Peyer's patch (tissue), 4 donors: ENCODE measurements around the gene FAM117A. TPM values are rescaled to one million over a fixed set of nuclear protein-coding genes. Genes with fewer than 3 reads are reported as not detected.
"Not testable (repeated sequence)": the region's sequence is repeated elsewhere in the genome, so short reads cannot be mapped to it uniquely, and the experiment has no call there.

Source experiments
- DNase-seq, 3 donors: peaks; one replicate each; pipeline ENCODE4 v3.0.0-alpha.2; 2017 to 2019
- H3K27ac ChIP-seq, 4 donors: fragments of 200-600 bp; sonication (generic); one replicate each; pipeline ENCODE4 v1.5.1; 2016 to 2019
- H3K27me3 ChIP-seq, 2 donors: fragments of 200-600 bp; sonication (generic); one replicate each; pipeline ENCODE4 v1.5.1; 2019
- H3K36me3 ChIP-seq, 3 donors: fragments of 200-600 bp; sonication (generic); one replicate each; pipeline ENCODE4 v1.5.1; 2016 to 2019
- H3K4me1 ChIP-seq, 4 donors: fragments of 200-600 bp; sonication (generic); one replicate each; pipeline ENCODE4 v1.5.1; 2016 to 2019
- H3K4me3 ChIP-seq, 4 donors: fragments of 200-600 bp; sonication (generic); 1 replicate in 3 of 4; 2 replicates in 1 of 4; pipeline ENCODE4 v1.5.1; 2016 to 2019; ENCODE audit warnings: mild to moderate bottlenecking in 1 of 4
- H3K9me3 ChIP-seq, 4 donors: fragments of 200-600 bp; sonication (generic); one replicate each; pipeline ENCODE4 v1.5.1; 2016 to 2019; ENCODE audit warnings: mild to moderate bottlenecking in 1 of 4
- POLR2A ChIP-seq, 2 donors: fragments of 450-650 bp; IDR thresholded peaks; one replicate each; pipeline ENCODE4 v1.5.1; 2017; ENCODE audit warnings: antibody characterized with exemption in 2 of 2, mild to moderate bottlenecking in 2 of 2, moderate library complexity in 2 of 2
- total RNA-seq, 4 donors: library from RNA; depleted of rRNA; stranded (reverse); fragments of >200 nt; gene quantifications; one replicate each; pipeline ENCODE4 v1.1.0, GENCODE V29; 2016
- TF ChIP-seq, protein P1 (sequence below), 6 experiments: fragments of 450-650 bp in 4 of 6; fragments of 200-600 bp in 2 of 6; sonication (generic) in 1 of 6; IDR thresholded peaks; one replicate each; pipeline ENCODE4 v1.5.1; 2017 to 2019; ENCODE audit warnings: antibody characterized with exemption in 6 of 6, mild to moderate bottlenecking in 3 of 6, moderate library complexity in 1 of 6

Gene FAM117A
- total RNA-seq, 4 donors from 2014 or later = 6.5 to 16.5 (median 9.4) TPM

- DNase-seq = no peak
- H3K27me3 ChIP-seq = no peaks in the 10 kb centered on the region
- no peak for TF ChIP-seq POLR2A (IDR thresholded peaks at IDR 0.05)
- TF ChIP-seq, protein P1, sequence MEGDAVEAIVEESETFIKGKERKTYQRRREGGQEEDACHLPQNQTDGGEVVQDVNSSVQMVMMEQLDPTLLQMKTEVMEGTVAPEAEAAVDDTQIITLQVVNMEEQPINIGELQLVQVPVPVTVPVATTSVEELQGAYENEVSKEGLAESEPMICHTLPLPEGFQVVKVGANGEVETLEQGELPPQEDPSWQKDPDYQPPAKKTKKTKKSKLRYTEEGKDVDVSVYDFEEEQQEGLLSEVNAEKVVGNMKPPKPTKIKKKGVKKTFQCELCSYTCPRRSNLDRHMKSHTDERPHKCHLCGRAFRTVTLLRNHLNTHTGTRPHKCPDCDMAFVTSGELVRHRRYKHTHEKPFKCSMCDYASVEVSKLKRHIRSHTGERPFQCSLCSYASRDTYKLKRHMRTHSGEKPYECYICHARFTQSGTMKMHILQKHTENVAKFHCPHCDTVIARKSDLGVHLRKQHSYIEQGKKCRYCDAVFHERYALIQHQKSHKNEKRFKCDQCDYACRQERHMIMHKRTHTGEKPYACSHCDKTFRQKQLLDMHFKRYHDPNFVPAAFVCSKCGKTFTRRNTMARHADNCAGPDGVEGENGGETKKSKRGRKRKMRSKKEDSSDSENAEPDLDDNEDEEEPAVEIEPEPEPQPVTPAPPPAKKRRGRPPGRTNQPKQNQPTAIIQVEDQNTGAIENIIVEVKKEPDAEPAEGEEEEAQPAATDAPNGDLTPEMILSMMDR (IDR thresholded peaks at IDR 0.05) = no peak
- H3K4me3 ChIP-seq = no peak overlapping the region
- peaks cover 0 to 40% (median 0%) of the 10 kb centered on the region in 4 donors for H3K4me1 ChIP-seq
- peak overlapping the region in 2 of 4 donors; percentile 17 to 22 for H3K27ac ChIP-seq
- H3K9me3 ChIP-seq = no peaks in the 10 kb centered on the region
- peaks cover 0 to 7% (median 0%) of the 10 kb centered on the region in 3 donors for H3K36me3 ChIP-seq
Measured at GRCh38 chr17:49728425-49728824, 35.5 kb downstream of the FAM117A start.

DNA sequence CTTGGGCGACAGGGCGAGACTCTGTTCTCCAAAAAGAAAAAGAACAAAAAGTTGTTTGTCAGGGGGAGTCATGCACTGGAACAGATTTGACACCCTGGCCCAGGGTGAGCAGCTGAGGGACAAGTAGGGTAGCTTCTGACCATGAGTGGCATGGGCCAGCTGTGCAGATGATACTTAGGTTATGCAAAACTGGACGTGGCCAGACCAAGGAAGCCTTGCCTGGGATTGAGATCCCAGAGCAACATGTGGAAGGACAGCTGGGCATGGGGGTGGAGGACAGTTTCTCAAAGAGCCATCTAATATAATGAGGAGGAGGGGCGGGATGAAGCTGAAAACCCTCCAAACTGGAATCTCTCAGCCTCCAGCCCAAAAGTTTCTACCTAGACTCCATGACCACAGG is 36.6 kb downstream of the FAM117A start:
- TF ChIP-seq POLR2A (IDR thresholded peaks at IDR 0.05) = no peak
- TF ChIP-seq, protein P1 (IDR thresholded peaks at IDR 0.05) = no peak
- Histone ChIP-seq H3K27me3 (no peaks in the 10 kb centered on the region), H3K4me1 (peaks cover 0 to 37% (median 0%) of the 10 kb centered on the region in 4 donors), H3K4me3 (no peak overlapping the region), H3K9me3 (no peaks in the 10 kb centered on the region), H3K27ac (peak overlapping the region in 1 of 4 donors; percentile 3), H3K36me3 (peaks cover 0 to 7% (median 0%) of the 10 kb centered on the region in 3 donors)
- no peak for DNase-seq

DNA sequence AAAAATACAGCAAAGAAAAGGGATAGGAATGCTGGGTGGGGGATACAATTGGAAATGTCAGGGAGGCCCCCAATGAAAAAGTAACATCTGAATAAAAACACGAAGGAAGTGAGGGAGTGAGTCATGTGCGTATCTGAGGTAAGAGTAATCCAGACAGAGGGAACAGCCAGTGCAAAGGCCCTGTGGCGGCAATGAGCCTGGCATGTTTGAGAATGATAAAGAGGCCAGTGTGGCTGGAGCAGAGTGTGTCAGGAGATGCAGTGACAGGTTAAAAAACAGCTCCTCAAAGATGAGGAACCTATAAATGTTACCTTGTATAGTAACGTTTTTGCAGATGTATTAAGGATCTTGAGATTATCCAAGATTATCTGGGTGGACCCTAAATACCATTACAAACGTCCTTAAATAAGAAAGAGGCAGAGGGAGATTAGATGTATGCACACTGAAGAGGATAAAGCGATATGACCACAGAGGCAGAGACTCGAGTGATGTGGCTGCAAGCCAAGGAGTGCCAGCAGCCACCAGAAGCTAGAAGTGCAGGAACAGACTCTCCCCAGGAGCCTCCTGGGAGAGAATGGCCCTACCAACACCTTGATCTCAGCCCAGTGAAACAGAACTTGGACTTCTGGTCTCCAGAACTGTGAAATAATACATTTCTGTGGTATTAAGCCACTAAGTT is 38.3 kb downstream of the FAM117A start:
- no peak for TF ChIP-seq POLR2A (IDR thresholded peaks at IDR 0.05)
- TF ChIP-seq, protein P1 (IDR thresholded peaks at IDR 0.05) = no peak
- DNase-seq = no peak
- Histone ChIP-seq H3K27me3 (no peaks in the 10 kb centered on the region), H3K36me3 (peaks cover 0 to 13% (median 0%) of the 10 kb centered on the region in 3 donors), H3K9me3 (no peaks in the 10 kb centered on the region), H3K4me1 (peaks cover 0 to 30% (median 0%) of the 10 kb centered on the region in 4 donors), H3K4me3 (no peak overlapping the region), H3K27ac (peak overlapping the region in 1 of 4 donors; percentile 24)

- not testable (repeated sequence) for H3K4me3 ChIP-seq, H3K9me3 ChIP-seq, H3K27me3 ChIP-seq, DNase-seq
- Histone ChIP-seq H3K4me1 (peaks cover 0 to 20% (median 0%) of the 10 kb centered on the region in 4 donors), H3K36me3 (peaks cover 0 to 21% (median 0%) of the 10 kb centered on the region in 3 donors), H3K27ac (peak overlapping the region in 1 of 4 donors; percentile 72)
Measured at GRCh38 chr17:49724552-49724951, 39.4 kb downstream of the FAM117A start.

GRCh38 chr17:49723423-49723822 is 40.5 kb downstream of the FAM117A start:
- no peak for TF ChIP-seq POLR2A (IDR thresholded peaks at IDR 0.05)
- TF ChIP-seq, protein P1 (IDR thresholded peaks at IDR 0.05) = no peak
- Histone ChIP-seq H3K4me1 (peaks cover 0 to 11% (median 0%) of the 10 kb centered on the region in 4 donors), H3K27me3 (no peaks in the 10 kb centered on the region), H3K9me3 (no peaks in the 10 kb centered on the region), H3K36me3 (peaks cover 0 to 32% (median 0%) of the 10 kb centered on the region in 3 donors), H3K4me3 (no peak overlapping the region), H3K27ac (peak overlapping the region in 3 of 4 donors; percentile 35 to 72 (median 52))
- no peak for DNase-seq

GRCh38 chr17:49722066-49722465 is 41.9 kb downstream of the FAM117A start:
- no peak overlapping the region for H3K27ac ChIP-seq
- H3K9me3 ChIP-seq = no peaks in the 10 kb centered on the region
- no peak for TF ChIP-seq POLR2A (IDR thresholded peaks at IDR 0.05)
- TF ChIP-seq, protein P1 (IDR thresholded peaks at IDR 0.05) = no peak
- no peak for DNase-seq
- H3K4me3 ChIP-seq = no peak overlapping the region
- H3K36me3 ChIP-seq = peaks cover 0 to 46% (median 0%) of the 10 kb centered on the region in 3 donors
- peaks cover 0 to 9% (median 0%) of the 10 kb centered on the region in 4 donors for H3K4me1 ChIP-seq
- H3K27me3 ChIP-seq = no peaks in the 10 kb centered on the region
